ENCODE results near the gene SKI. TPM values are rescaled to one million over a fixed set of nuclear protein-coding genes. Genes with fewer than 3 reads are reported as not detected.

SKI gene
- total and polyA plus RNA-seq, 2 of the 4 experiments (the other 2 are of a cell fraction), result 2.3 to 20.1 TPM

- H3K4me1 ChIP-seq (ENCODE audit: control insufficient read depth, insufficient read depth, low read length), result peaks cover 10% of the 10 kb centered on the region; the same call in 1 of the 2 replicates
- H4K8ac ChIP-seq (ENCODE audit: low read depth in 2 of 2, low read length in 2 of 2), result no peak overlapping the region
- H4K91ac ChIP-seq (ENCODE audit: insufficient read depth, low read depth, low read length), result no peak overlapping the region
- no peak for DNase-seq
- H2BK5ac ChIP-seq (ENCODE audit: low read depth, low read length, poor library complexity, severe bottlenecking), result no peak overlapping the region
- in situ Hi-C loops (cut with MboI; ENCODE audit: low sequenced_read_pairs) (no loop called here), intact Hi-C loops (cut with micrococcal nuclease) (no loop called here), dilution Hi-C loops (cut with HindIII; ENCODE audit: low sequenced_read_pairs, unreplicated experiment) (no loop called here)
- H3K23ac ChIP-seq (ENCODE audit: low read depth, low read length), result no peak overlapping the region
- no peak overlapping the region for H3K4ac ChIP-seq (ENCODE audit: low read depth, low read length)
- H3K27ac ChIP-seq (ENCODE audit: insufficient read depth, low read length), result no peak overlapping the region
- H3K79me1 ChIP-seq (ENCODE audit: low read depth in 1 of 2, low read length in 2 of 2), result peaks cover 15 to 63% of the 10 kb centered on the region in 2 experiments
- no peak overlapping the region for H2AK9ac ChIP-seq (replicated peaks; ENCODE audit: low read depth, low read length, poor library complexity)
- no peak overlapping the region for H2AK5ac ChIP-seq (ENCODE audit: low read depth, low read length)
- ATAC-seq (ENCODE audit: low read depth), result no peak
- no peak overlapping the region for H3K18ac ChIP-seq (ENCODE audit: low read depth, low read length)
- CTCF ChIA-PET, result no interaction called here
- peaks cover 15% of the 10 kb centered on the region; the same call in 1 of the 2 replicates for H3K36me3 ChIP-seq (ENCODE audit: control insufficient read depth, insufficient read depth, low read length)
- no peak overlapping the region for H2BK20ac ChIP-seq (ENCODE audit: low read depth, low read length)
- H3K9me3 ChIP-seq (ENCODE audit: control insufficient read depth, insufficient read depth, low read length), result no peaks in the 10 kb centered on the region
- H3K14ac ChIP-seq (replicated peaks; ENCODE audit: low read depth, low read length), result no peak overlapping the region
- H2BK120ac ChIP-seq (ENCODE audit: low read depth, low read length), result no peak overlapping the region
- POLR2A ChIA-PET (ENCODE audit: unreplicated experiment), result no interaction called here
- H3K4me3 ChIP-seq (ENCODE audit: insufficient read depth, low read depth, low read length), result no peak overlapping the region
- BruUV-seq (replicated peaks), result no TSS peak
- no peak overlapping the region for H3K4me2 ChIP-seq (ENCODE audit: low read depth, low read length)
- H2AFZ ChIP-seq (replicated peaks; ENCODE audit: low read length, poor library complexity), result no peak overlapping the region
- no peak overlapping the region for H4K5ac ChIP-seq (ENCODE audit: low read depth, low read length)
- H2BK15ac ChIP-seq (ENCODE audit: low read depth, low read length), result no peak overlapping the region
- H3K9me1 ChIP-seq (ENCODE audit: insufficient read depth, low read length), result peaks cover 45% of the 10 kb centered on the region
- no peak overlapping the region for H3K9ac ChIP-seq (ENCODE audit: low read depth, low read length)
- WGBS, 2 experiments (ENCODE audit: extremely low coverage in 2 of 2, insufficient read length in 1 of 2), result 76% methylated on average over 4 of the region's 20 CpGs; no CpG with 5 or more reads in 1 of the 2 experiments
- TF ChIP-seq USF2 (IDR thresholded peaks at IDR 0.05; ENCODE audit: low read depth, low read length) (no peak), SMC3 (IDR thresholded peaks at IDR 0.05; ENCODE audit: low read depth, low read length) (no peak), BHLHE40 (IDR thresholded peaks at IDR 0.05; ENCODE audit: low read depth, low read length) (no peak), RAD21 (IDR thresholded peaks at IDR 0.05; ENCODE audit: low read length) (no peak), RCOR1 (IDR thresholded peaks at IDR 0.05; ENCODE audit: insufficient replicate concordance, low read length) (no peak), MAZ (IDR thresholded peaks at IDR 0.05; ENCODE audit: borderline replicate concordance, low read depth, low read length) (no peak), CHD1 (IDR thresholded peaks at IDR 0.05; ENCODE audit: low read depth, low read length) (no peak), CTCF (conservative IDR thresholded peaks at IDR 0.05; ENCODE audit: low read depth, low read length) (no peak), RFX5 (IDR thresholded peaks at IDR 0.05; ENCODE audit: low read depth, low read length) (no peak), CEBPB (IDR thresholded peaks at IDR 0.05; ENCODE audit: low read depth, low read length) (no peak), MXI1 (IDR thresholded peaks at IDR 0.05; ENCODE audit: borderline replicate concordance, low read depth, low read length) (no peak), NFE2L2 (IDR thresholded peaks at IDR 0.05; ENCODE audit: low read depth, low read length) (no peak), MAFK (IDR thresholded peaks at IDR 0.05; ENCODE audit: low read depth, low read length) (no peak), FOS (IDR thresholded peaks at IDR 0.05; ENCODE audit: low read depth, low read length) (no peak), POLR2A (IDR thresholded peaks at IDR 0.05; ENCODE audit: low read depth, low read length) (no peak)
- TF ChIP-seq, protein P1, sequence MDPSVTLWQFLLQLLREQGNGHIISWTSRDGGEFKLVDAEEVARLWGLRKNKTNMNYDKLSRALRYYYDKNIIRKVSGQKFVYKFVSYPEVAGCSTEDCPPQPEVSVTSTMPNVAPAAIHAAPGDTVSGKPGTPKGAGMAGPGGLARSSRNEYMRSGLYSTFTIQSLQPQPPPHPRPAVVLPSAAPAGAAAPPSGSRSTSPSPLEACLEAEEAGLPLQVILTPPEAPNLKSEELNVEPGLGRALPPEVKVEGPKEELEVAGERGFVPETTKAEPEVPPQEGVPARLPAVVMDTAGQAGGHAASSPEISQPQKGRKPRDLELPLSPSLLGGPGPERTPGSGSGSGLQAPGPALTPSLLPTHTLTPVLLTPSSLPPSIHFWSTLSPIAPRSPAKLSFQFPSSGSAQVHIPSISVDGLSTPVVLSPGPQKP (IDR thresholded peaks at IDR 0.05; ENCODE audit: borderline replicate concordance, low read depth, low read length), result no peak
- peaks cover 100% of the 10 kb centered on the region for H4K20me1 ChIP-seq (ENCODE audit: insufficient read depth, low read length)
- H3K27me3 ChIP-seq (ENCODE audit: control insufficient read depth, insufficient read depth, low read length), result no peaks in the 10 kb centered on the region
- no peak overlapping the region for H3K56ac ChIP-seq (ENCODE audit: extremely low read depth, insufficient read depth, low read length)
These were observed 29.1 kb downstream of the SKI start for GRCh38 chr1:2257245-2257627.
